NCI-H2196 (cell line): Measurements from ENCODE around the gene PXN.

ENCODE experiments used
- DNase-seq: peaks from one replicate; lab custom pipeline; 2025; ENCODE audit not compliant: unreplicated experiment; lab: John Stamatoyannopoulos, UW

PXN gene

GRCh38 chr12:120265473-120266179 is at the start of gene PXN:
Gene PXN, minus strand, starts transcription at chr12:120265730. Its CDS starts 101 bp downstream, at chr12:120265629.
- DNase-seq = peak; percentile 80

- DNase-seq = no peak
These were observed 48.7 kb upstream of the PXN start for GRCh38 chr12:120314220-120314619.

- DNase-seq = peak; percentile 93
These were observed 36.7 kb upstream of the PXN start, which contains the start of gene SIRT4 for GRCh38 chr12:120301962-120302815. Gene SIRT4, plus strand, starts transcription at chr12:120302321. Its CDS starts 1,241 bp downstream, at chr12:120303562.

- DNase-seq = peak; percentile 75
These were observed 27.4 kb upstream of the PXN start, which contains the start of gene RNU4-1 for GRCh38 chr12:120292661-120293531. Gene RNU4-1, minus strand, starts transcription at chr12:120293237.

- DNase-seq = no peak
These were observed 26.8 kb upstream of the PXN start for GRCh38 chr12:120292411-120292660.

- no peak for DNase-seq
These were observed 25.2 kb upstream of the PXN start for GRCh38 chr12:120290609-120291305.

- DNase-seq = no peak
These were observed 22.0 kb upstream of the PXN start for GRCh38 chr12:120287491-120287890.

GRCh38 chr12:120286768-120287490 is 21.4 kb upstream of the PXN start:
- no peak for DNase-seq

- DNase-seq = no peak
These were observed 18.9 kb upstream of the PXN start for GRCh38 chr12:120284381-120284780.

GRCh38 chr12:120283318-120283717 is 17.8 kb upstream of the PXN start:
- DNase-seq = no peak

GRCh38 chr12:120278137-120279069 is 12.9 kb upstream of the PXN start:
- no peak for DNase-seq

GRCh38 chr12:120276734-120277133 is 11.2 kb upstream of the PXN start:
- no peak for DNase-seq

GRCh38 chr12:120267736-120268135 is 2.2 kb upstream of the PXN start:
- DNase-seq = no peak

- no peak for DNase-seq
These were observed 795 bp upstream of the PXN start for GRCh38 chr12:120266180-120266870.

- no peak for DNase-seq
These were observed 542 bp downstream of the PXN start for GRCh38 chr12:120264904-120265472.

- no peak for DNase-seq
These were observed 1.2 kb downstream of the PXN start for GRCh38 chr12:120264086-120264903.

GRCh38 chr12:120263748-120264085 is 1.8 kb downstream of the PXN start:
- DNase-seq = no peak
